Right lobe of liver (tissue), 4 donors: Measurements from ENCODE around the gene HOXA11.

Experiments used
- POLR2A ChIP-seq: fragments of 450-650 bp; IDR thresholded peaks from one replicate; pipeline ENCODE4 v1.6.1; 2017; ENCODE audit warnings: antibody characterized with exemption, mild to moderate bottlenecking
- TF ChIP-seq, protein P1 (sequence below), 4 donors: fragments of 200-600 bp in 3 of 4; fragments of 450-650 bp in 1 of 4; IDR thresholded peaks; one replicate each; pipeline versions ENCODE4 v1.5.1 to v1.8.0; 2016 to 2022; ENCODE audit warnings: antibody characterized with exemption in 4 of 4, mild to moderate bottlenecking in 2 of 4
- donor health status: DM: no; HTN: no; CAD: no.
- donor health status: DM: no; HTN: no; CAD: no.
- donor health status: DM: no; HTN: yes; CAD: no.

DNA sequence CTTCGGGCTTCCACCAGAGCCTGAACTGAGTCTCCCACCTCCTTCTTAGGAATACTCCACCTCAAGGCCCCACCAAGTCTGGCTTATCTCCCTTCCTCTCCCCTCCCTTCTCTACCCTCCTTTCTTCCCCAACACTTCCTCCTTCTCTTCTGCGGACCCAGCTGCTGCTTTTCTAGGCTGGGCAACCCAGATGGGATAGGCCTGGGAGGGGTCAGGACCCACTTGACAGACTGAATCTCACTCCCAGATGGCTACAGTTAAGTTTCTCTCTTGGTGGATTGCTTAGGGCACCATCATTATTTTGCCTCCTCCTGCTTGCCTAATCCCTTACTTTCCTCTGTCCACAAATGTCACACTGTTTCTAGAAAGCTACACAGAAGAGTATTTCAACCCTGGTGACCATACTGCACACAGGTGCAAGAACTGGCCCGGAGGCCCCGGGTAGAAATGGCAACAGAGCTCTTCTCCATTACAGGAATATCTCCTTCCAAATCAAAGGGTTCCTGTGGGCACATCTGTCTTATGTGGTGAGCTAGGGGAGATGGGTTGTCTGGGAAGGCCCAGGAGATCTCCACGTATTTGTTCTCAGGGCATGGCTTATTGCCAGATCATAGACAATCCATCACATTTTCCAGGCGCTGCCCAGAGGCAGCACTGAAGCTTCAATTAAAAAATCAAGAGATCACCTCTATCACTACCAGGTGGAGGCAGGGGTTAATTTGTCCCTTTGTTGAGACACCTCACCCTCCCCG is 5.1 kb upstream of the HOXA11 start:
- TF ChIP-seq, protein P1, sequence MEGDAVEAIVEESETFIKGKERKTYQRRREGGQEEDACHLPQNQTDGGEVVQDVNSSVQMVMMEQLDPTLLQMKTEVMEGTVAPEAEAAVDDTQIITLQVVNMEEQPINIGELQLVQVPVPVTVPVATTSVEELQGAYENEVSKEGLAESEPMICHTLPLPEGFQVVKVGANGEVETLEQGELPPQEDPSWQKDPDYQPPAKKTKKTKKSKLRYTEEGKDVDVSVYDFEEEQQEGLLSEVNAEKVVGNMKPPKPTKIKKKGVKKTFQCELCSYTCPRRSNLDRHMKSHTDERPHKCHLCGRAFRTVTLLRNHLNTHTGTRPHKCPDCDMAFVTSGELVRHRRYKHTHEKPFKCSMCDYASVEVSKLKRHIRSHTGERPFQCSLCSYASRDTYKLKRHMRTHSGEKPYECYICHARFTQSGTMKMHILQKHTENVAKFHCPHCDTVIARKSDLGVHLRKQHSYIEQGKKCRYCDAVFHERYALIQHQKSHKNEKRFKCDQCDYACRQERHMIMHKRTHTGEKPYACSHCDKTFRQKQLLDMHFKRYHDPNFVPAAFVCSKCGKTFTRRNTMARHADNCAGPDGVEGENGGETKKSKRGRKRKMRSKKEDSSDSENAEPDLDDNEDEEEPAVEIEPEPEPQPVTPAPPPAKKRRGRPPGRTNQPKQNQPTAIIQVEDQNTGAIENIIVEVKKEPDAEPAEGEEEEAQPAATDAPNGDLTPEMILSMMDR (IDR thresholded peaks at IDR 0.05): no peak
- no peak for TF ChIP-seq POLR2A
